ENCODE results near the gene ECHDC3.

DNA sequence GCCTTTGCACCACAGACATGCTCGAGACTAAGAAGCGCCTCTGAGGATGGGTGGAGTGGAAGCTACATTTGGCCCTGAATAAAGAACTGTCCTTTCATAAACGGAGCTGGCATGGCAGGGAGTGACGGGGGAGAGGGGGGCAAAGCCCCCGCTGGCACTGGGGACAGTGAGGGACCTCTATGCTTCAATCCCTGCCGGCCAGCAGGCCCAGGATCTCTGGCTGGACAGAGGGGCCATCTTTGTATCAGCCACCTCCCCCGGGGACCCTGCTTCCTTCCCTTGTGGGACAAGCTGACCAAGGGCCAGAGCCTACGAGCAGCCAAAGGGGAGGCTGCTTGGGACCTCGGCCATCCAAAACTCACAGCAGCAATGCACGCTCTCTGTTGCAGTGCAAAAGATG lies 28.2 kb upstream of the ECHDC3 start:
- TF ChIP-seq, protein P1, sequence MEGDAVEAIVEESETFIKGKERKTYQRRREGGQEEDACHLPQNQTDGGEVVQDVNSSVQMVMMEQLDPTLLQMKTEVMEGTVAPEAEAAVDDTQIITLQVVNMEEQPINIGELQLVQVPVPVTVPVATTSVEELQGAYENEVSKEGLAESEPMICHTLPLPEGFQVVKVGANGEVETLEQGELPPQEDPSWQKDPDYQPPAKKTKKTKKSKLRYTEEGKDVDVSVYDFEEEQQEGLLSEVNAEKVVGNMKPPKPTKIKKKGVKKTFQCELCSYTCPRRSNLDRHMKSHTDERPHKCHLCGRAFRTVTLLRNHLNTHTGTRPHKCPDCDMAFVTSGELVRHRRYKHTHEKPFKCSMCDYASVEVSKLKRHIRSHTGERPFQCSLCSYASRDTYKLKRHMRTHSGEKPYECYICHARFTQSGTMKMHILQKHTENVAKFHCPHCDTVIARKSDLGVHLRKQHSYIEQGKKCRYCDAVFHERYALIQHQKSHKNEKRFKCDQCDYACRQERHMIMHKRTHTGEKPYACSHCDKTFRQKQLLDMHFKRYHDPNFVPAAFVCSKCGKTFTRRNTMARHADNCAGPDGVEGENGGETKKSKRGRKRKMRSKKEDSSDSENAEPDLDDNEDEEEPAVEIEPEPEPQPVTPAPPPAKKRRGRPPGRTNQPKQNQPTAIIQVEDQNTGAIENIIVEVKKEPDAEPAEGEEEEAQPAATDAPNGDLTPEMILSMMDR (IDR thresholded peaks at IDR 0.05; ENCODE audit: control extremely low read depth in 1 of 3, insufficient read depth in 1 of 3, low read depth in 1 of 3, low read length in 3 of 3) = no peak
- TF ChIP-seq MAFK (IDR thresholded peaks at IDR 0.05; ENCODE audit: low read depth, low read length) (no peak), EZH2 (IDR thresholded peaks at IDR 0.05; ENCODE audit: low read depth, low read length, severe bottlenecking) (no peak), POLR2AphosphoS5 (IDR thresholded peaks at IDR 0.05; ENCODE audit: low read depth, low read length) (no peak), BCL11A (IDR thresholded peaks at IDR 0.05; ENCODE audit: low read depth in 2 of 2, low read length in 2 of 2) (no peak), PHF8 (conservative IDR thresholded peaks at IDR 0.05; ENCODE audit: low read depth, low read length) (no peak), CHD2 (IDR thresholded peaks at IDR 0.05; ENCODE audit: low read length) (no peak), TAF1 (IDR thresholded peaks at IDR 0.05; ENCODE audit: low read depth, low read length) (no peak), CEBPB (IDR thresholded peaks at IDR 0.05; ENCODE audit: low read depth, low read length) (no peak)

All from H1 (cell line).